Measurements from ENCODE around the gene IER3.

Gene IER3

GRCh38 chr6:30709101-30709868 is 35.1 kb downstream of the IER3 start:
- DNase-seq (ENCODE audit: extremely low read depth in 1 of 2, low read depth in 1 of 2) = no peak

- no peak for DNase-seq (ENCODE audit: extremely low read depth in 1 of 2, low read depth in 1 of 2)
Measured at GRCh38 chr6:30707281-30707850, 37.0 kb downstream of the IER3 start.

GRCh38 chr6:30705620-30706019 is 38.7 kb downstream of the IER3 start:
- DNase-seq (ENCODE audit: extremely low read depth in 1 of 2, low read depth in 1 of 2) = no peak

GRCh38 chr6:30703821-30704220 is 40.5 kb downstream of the IER3 start:
- no peak for DNase-seq (ENCODE audit: extremely low read depth in 1 of 2, low read depth in 1 of 2)

GRCh38 chr6:30703011-30703410 is 41.3 kb downstream of the IER3 start:
- DNase-seq (ENCODE audit: extremely low read depth in 1 of 2, low read depth in 1 of 2) = no peak

- DNase-seq (ENCODE audit: extremely low read depth in 1 of 2, low read depth in 1 of 2) = no peak
Measured at GRCh38 chr6:30700340-30700739, 44.0 kb downstream of the IER3 start.

GRCh38 chr6:30696432-30696831 is 47.9 kb downstream of the IER3 start:
- DNase-seq (ENCODE audit: extremely low read depth in 1 of 2, low read depth in 1 of 2) = no peak
